ENCODE measurements around the gene SDHC. TPM values are rescaled to one million over a fixed set of nuclear protein-coding genes. Genes with fewer than 3 reads are reported as not detected.

Gene SDHC
- total and polyA plus RNA-seq, 2 of the 13 experiments (the other 11 are each of a cell fraction or from before 2014, with no cell fraction given) = 27.1 to 229 TPM

GRCh38 chr1:161407451-161407985 lies 93.3 kb downstream of the SDHC start:
- no peak overlapping the region for H3K27ac ChIP-seq (ENCODE audit: extremely low read length, insufficient read depth, low read length)
- no peak overlapping the region for H3K4me3 ChIP-seq (replicated peaks in 1 of 3; ENCODE audit: insufficient read depth in 1 of 3, low read depth in 2 of 3, low read length in 3 of 3)
- no peaks in the 10 kb centered on the region for H3K9me3 ChIP-seq (ENCODE audit: low read length)
- H2AFZ ChIP-seq (ENCODE audit: low read length) = no peak overlapping the region
- WGBS (ENCODE audit: low lambda C conversion rate) = 54% methylated on average over 6 of the region's 6 CpGs
- ChIA-PET POLR2A (no interaction called here), CTCF (ENCODE audit: low intra/inter-chr PET ratio, low total read pairs) (no interaction called here)
- DNase-seq (ENCODE audit: low spot score) (no peak), FAIRE-seq (no peak), ATAC-seq (no peak)
- intact Hi-C loops (cut with micrococcal nuclease; ENCODE audit: unreplicated experiment) (no loop called here), in situ Hi-C loops (cut with HindIII; ENCODE audit: extremely low pct_ligation_motif_present, low pct_unique_long_range_greater_than_20kb) (no loop called here)
- H3K9ac ChIP-seq (ENCODE audit: insufficient read depth, low read depth, low read length) = no peak overlapping the region
- TF ChIP-seq DRAP1 (CRISPR knock-in tag; IDR thresholded peaks at IDR 0.05) = no peak
- no peak for TF ChIP-seq MYC (CRISPR knock-in tag; IDR thresholded peaks at IDR 0.05; ENCODE audit: borderline replicate concordance)
- TF ChIP-seq ZMYM4 (CRISPR knock-in tag; IDR thresholded peaks at IDR 0.05) = no peak
- TF ChIP-seq NRL (CRISPR knock-in tag; IDR thresholded peaks at IDR 0.05; ENCODE audit: borderline replicate concordance) = no peak
- no peak for TF ChIP-seq RORA (CRISPR knock-in tag; IDR thresholded peaks at IDR 0.05)
- no peak for TF ChIP-seq ZNF274 (CRISPR knock-in tag; IDR thresholded peaks at IDR 0.05)
- TF ChIP-seq HNRNPLL (IDR thresholded peaks at IDR 0.05; ENCODE audit: low read depth, low read length, poor library complexity, severe bottlenecking) = no peak
- TF ChIP-seq HNRNPK (IDR thresholded peaks at IDR 0.05; ENCODE audit: low read depth, low read length, poor library complexity, severe bottlenecking) = no peak
- TF ChIP-seq KDM5B (CRISPR knock-in tag; IDR thresholded peaks at IDR 0.05; ENCODE audit: borderline replicate concordance) = no peak
- no peak for TF ChIP-seq CC2D1A (CRISPR knock-in tag; IDR thresholded peaks at IDR 0.05)
- no peak for TF ChIP-seq FOSL2 (CRISPR knock-in tag; IDR thresholded peaks at IDR 0.05)
- TF ChIP-seq SAP130 (CRISPR knock-in tag; IDR thresholded peaks at IDR 0.05; ENCODE audit: low read depth) = no peak
- TF ChIP-seq USF2 (IDR thresholded peaks at IDR 0.05; ENCODE audit: low read depth, low read length) = no peak
- TF ChIP-seq USF2 (CRISPR knock-in tag; IDR thresholded peaks at IDR 0.05; ENCODE audit: borderline replicate concordance) = no peak
- no peak for TF ChIP-seq MTA1 (CRISPR knock-in tag; IDR thresholded peaks at IDR 0.05; ENCODE audit: borderline replicate concordance)
- TF ChIP-seq TSC22D2 (CRISPR knock-in tag; IDR thresholded peaks at IDR 0.05; ENCODE audit: borderline replicate concordance) = no peak
- no peaks in the 10 kb centered on the region for H3K36me3 ChIP-seq (replicated peaks in 1 of 2; ENCODE audit: control insufficient read depth in 1 of 2, insufficient read depth in 2 of 2, low read length in 2 of 2)
- no peaks in the 10 kb centered on the region for H4K20me1 ChIP-seq (ENCODE audit: insufficient read depth, low read length)
- H3K4me1 ChIP-seq (ENCODE audit: insufficient read depth, low read length) = peaks cover 48% of the 10 kb centered on the region
- no TSS peak for BruUV-seq (replicated peaks)
- H3K4me2 ChIP-seq (ENCODE audit: low read depth, low read length) = no peak overlapping the region
- H3K27me3 ChIP-seq (ENCODE audit: control insufficient read depth in 1 of 2, insufficient read depth in 2 of 2, low read length in 2 of 2) = no peaks in the 10 kb centered on the region
- H3K79me2 ChIP-seq (ENCODE audit: insufficient read depth, low read length) = no peaks in the 10 kb centered on the region
